ENCODE data around the gene RUNX2. TPM values are rescaled to one million over a fixed set of nuclear protein-coding genes. Genes with fewer than 3 reads are reported as not detected.

RUNX2 gene
- total RNA-seq, 4 donors from 2014 or later = 1.4 to 40.4 (median 5.1) TPM

GRCh38 chr6:45369870-45370269, 41.7 kb downstream of the RUNX2 start:
- Histone ChIP-seq H3K4me1 (no peaks in the 10 kb centered on the region), H3K27me3 (no peaks in the 10 kb centered on the region), H3K36me3 (no peaks in the 10 kb centered on the region), H3K27ac (no peak overlapping the region), H3K9me3 (no peaks in the 10 kb centered on the region), H3K4me3 (no peak overlapping the region)
- no peak for DNase-seq
- TF ChIP-seq POLR2A (IDR thresholded peaks at IDR 0.05) = no peak
- TF ChIP-seq, protein P1, sequence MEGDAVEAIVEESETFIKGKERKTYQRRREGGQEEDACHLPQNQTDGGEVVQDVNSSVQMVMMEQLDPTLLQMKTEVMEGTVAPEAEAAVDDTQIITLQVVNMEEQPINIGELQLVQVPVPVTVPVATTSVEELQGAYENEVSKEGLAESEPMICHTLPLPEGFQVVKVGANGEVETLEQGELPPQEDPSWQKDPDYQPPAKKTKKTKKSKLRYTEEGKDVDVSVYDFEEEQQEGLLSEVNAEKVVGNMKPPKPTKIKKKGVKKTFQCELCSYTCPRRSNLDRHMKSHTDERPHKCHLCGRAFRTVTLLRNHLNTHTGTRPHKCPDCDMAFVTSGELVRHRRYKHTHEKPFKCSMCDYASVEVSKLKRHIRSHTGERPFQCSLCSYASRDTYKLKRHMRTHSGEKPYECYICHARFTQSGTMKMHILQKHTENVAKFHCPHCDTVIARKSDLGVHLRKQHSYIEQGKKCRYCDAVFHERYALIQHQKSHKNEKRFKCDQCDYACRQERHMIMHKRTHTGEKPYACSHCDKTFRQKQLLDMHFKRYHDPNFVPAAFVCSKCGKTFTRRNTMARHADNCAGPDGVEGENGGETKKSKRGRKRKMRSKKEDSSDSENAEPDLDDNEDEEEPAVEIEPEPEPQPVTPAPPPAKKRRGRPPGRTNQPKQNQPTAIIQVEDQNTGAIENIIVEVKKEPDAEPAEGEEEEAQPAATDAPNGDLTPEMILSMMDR (IDR thresholded peaks at IDR 0.05) = no peak

DNA sequence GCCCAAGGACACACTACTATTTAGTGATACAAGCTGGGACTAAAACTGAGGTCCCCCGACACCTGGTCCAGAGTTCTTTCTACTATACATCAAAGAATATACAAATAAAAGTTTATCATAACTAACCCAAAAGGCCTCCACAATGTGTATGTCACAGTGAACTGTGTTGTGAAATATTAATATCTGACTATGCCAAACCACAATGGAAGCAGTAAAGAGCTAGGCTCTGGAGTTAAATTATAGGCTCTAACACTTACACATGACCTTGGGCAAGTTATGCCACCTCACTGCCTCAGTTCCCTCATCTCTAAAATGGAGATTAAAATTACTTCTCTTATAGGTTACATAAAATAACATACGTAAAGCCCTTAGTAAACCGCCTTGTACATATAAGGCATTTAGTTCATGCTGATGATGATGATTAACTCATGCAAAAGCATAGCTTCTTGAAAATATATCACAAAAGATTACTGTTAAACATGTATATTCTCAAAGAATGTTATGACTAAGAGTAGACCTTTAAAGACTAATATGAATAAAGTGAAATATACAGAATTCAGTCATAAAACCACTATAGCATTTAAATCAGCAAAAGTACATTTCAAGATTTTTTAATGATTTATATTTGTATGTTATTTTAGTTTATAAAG, 43.9 kb downstream of the RUNX2 start:
- DNase-seq = no peak
- Histone ChIP-seq H3K27ac (no peak overlapping the region), H3K4me3 (no peak overlapping the region), H3K27me3 (no peaks in the 10 kb centered on the region), H3K36me3 (no peaks in the 10 kb centered on the region), H3K4me1 (peaks cover 0 to 5% (median 0%) of the 10 kb centered on the region in 4 donors), H3K9me3 (no peaks in the 10 kb centered on the region)
- TF ChIP-seq, protein P1 (IDR thresholded peaks at IDR 0.05) = no peak
- TF ChIP-seq POLR2A (IDR thresholded peaks at IDR 0.05) = no peak

DNA sequence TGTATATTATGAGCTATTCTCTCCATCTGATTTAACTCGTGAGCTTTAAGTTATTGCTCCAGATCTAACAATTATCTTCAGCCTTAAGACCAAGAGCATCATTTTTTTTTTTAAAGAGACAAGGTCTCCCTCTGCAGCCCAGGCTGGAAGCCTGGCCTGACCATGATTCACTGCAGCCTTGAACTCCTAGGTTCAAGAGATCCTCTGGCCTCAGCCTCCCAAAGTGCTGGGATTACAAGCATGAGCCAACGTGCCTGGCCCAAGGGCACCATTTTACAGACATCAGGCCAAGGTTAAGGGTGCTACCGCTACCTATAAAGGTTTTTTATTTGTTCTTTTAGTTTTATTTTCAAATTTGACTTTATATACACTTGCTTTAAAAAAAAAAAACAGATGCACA, 47.3 kb downstream of the RUNX2 start:
- Histone ChIP-seq H3K27ac (no peak overlapping the region), H3K4me1 (peaks cover 0 to 5% (median 0%) of the 10 kb centered on the region in 4 donors), H3K36me3 (no peaks in the 10 kb centered on the region), H3K27me3 (no peaks in the 10 kb centered on the region), H3K9me3 (no peaks in the 10 kb centered on the region), H3K4me3 (no peak overlapping the region)
- DNase-seq = no peak
- TF ChIP-seq, protein P1 (IDR thresholded peaks at IDR 0.05) = no peak
- no peak for TF ChIP-seq POLR2A (IDR thresholded peaks at IDR 0.05)

DNA sequence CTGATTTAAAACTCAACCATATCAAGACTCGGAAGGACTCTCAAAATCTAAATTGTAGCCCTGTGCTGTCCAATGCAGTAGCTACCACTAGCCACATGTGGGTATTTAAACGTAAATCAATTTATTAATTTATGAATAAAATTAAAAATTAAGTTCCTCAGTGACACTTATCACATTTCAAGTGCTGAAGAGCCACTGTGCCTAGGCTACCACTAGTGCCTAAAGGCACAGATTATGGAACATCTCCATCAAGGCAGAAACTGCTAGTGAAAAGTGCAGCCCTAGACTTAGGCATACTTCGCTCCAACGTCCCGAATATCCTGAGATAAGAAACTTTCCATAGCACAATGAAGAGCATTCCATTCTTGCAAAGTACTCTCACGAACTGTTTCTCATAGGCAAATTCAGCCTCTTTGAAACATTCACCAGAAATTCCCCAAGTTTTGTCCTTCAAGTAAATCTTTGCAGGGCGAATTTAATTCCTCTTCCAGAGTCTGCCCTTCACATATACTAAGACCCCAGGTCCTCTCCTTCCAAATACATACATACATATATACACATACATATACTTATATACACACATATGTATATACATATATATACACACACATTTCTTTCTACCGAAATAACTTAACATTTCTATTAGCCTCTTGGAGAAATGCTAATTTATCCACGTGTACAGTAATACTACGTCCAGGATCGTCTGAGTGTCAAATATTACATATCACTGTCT, 48.3 kb downstream of the RUNX2 start:
- H3K27ac ChIP-seq = peak overlapping the region; percentile 93 to 98 (median 98)
- no peaks in the 10 kb centered on the region for H3K36me3 ChIP-seq
- peaks cover 0 to 5% (median 0%) of the 10 kb centered on the region in 4 donors for H3K4me1 ChIP-seq
- peak overlapping the region; percentile 68 to 95 (median 92) for H3K4me3 ChIP-seq
- H3K27me3 ChIP-seq = no peaks in the 10 kb centered on the region
- H3K9me3 ChIP-seq = no peaks in the 10 kb centered on the region
- no peak for DNase-seq
- TF ChIP-seq, protein P1 (IDR thresholded peaks at IDR 0.05) = no peak
- TF ChIP-seq POLR2A (IDR thresholded peaks at IDR 0.05) = no peak

DNA sequence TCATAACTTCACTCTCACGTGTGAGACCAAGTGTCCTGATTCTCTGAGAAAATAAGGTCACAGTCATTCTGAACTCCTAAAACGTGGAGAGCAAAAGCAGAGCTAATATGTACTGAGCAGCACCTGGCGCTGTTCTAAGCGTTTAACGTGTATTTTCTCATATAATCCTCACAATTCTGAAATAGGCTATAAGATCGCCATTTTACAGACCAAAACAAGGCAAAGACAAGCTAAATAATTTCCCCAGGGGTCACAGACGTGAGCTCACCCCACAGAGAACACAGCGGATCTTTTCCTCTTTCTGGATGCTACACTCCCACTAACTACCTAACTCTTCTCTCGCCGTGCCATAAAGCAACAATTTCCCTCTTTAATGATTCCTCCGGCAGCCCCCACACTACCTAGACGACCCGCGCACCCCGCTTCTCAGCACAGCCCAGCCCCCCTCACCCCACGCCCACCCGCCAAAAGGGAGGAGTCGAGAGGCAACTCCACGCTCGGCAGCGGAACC, 49.0 kb downstream of the RUNX2 start:
- DNase-seq = peak in 1 of 3 donors; percentile 78
- TF ChIP-seq, protein P1 (IDR thresholded peaks at IDR 0.05) = no peak
- TF ChIP-seq POLR2A (IDR thresholded peaks at IDR 0.05) = no peak

More for the DNA sequence above, 49.0 kb downstream of the RUNX2 start:
- Histone ChIP-seq H3K4me3 (peak overlapping the region; percentile 68 to 95 (median 92)), H3K9me3 (no peaks in the 10 kb centered on the region), H3K4me1 (peaks cover 0 to 5% (median 0%) of the 10 kb centered on the region in 4 donors), H3K36me3 (no peaks in the 10 kb centered on the region), H3K27ac (peak overlapping the region; percentile 93 to 98 (median 98)), H3K27me3 (no peaks in the 10 kb centered on the region)

Data from Peyer's patch (tissue), 4 donors.